Upper lobe of left lung (tissue), 6 donors: ENCODE measurements around the gene MYOM3. TPM values are rescaled to one million over a fixed set of nuclear protein-coding genes. Genes with fewer than 3 reads are reported as not detected.

ENCODE experiments used
- ATAC-seq, 2 donors: fragments of 200-7000 bp; cut with Tn5 transposase; one replicate each; pipeline ENCODE4 v1.9.1; 2022; ENCODE audit warnings: mild to moderate bottlenecking in 2 of 2, moderate library complexity in 2 of 2; ENCODE audit not compliant: low FRiP score in 2 of 2
- DNase-seq, 2 donors: peaks; one replicate each; pipeline ENCODE4 v3.0.0-alpha.2; 2019 to 2020
- H3K27ac ChIP-seq, 4 donors: fragments of 200-600 bp; sonication (generic); one replicate each; pipeline ENCODE4 v1.5.1; 2016 to 2019
- H3K27me3 ChIP-seq, 4 donors: fragments of 200-600 bp; sonication (generic); one replicate each; pipeline ENCODE4 v1.5.1; 2017 to 2019
- H3K36me3 ChIP-seq, 4 donors: fragments of 200-600 bp; sonication (generic); one replicate each; pipeline ENCODE4 v1.5.1; 2016 to 2019
- H3K4me1 ChIP-seq, 4 donors: fragments of 200-600 bp; sonication (generic); one replicate each; pipeline ENCODE4 v1.5.1; 2018 to 2019
- H3K4me3 ChIP-seq, 4 donors: fragments of 200-600 bp; sonication (generic); one replicate each; pipeline ENCODE4 v1.5.1; 2017 to 2019; ENCODE audit warnings: mild to moderate bottlenecking in 2 of 4, moderate library complexity in 1 of 4
- H3K9me3 ChIP-seq, 4 donors: fragments of 200-600 bp; sonication (generic); one replicate each; pipeline ENCODE4 v1.5.1; 2018 to 2019
- EP300 ChIP-seq, 4 donors: sonication (generic); formaldehyde crosslinking; IDR thresholded peaks; one replicate each; pipeline ENCODE4 v1.5.1; 2017; ENCODE audit warnings: antibody characterized with exemption in 4 of 4, control low read depth in 2 of 4
- POLR2A ChIP-seq, 4 donors: fragments of 450-650 bp; IDR thresholded peaks; one replicate each; pipeline ENCODE4 v1.5.1; 2016 to 2017; ENCODE audit warnings: antibody characterized with exemption in 4 of 4, mild to moderate bottlenecking in 2 of 4
- POLR2AphosphoS5 ChIP-seq, 2 donors: sonication (generic); formaldehyde crosslinking; IDR thresholded peaks; one replicate each; pipeline ENCODE4 v1.5.1; 2017; ENCODE audit warnings: antibody characterized with exemption in 2 of 2
- WGBS, 2 donors: methylation state at CpG; one replicate each; pipeline ENCODE4 v1.1.5; 2017 to 2018; 5-methylcytosine and 5-hydroxymethylcytosine counted together
- total RNA-seq, 6 donors: library from RNA; depleted of rRNA in 4 of 6; stranded (reverse); fragments of >200 nt in 4 of 6; gene quantifications; one replicate each; pipeline versions ENCODE4 v1.1.0 to v1.2.1, GENCODE V29; 2016 to 2021
- TF ChIP-seq, protein P1 (sequence below), 6 experiments: fragments of 450-650 bp in 4 of 6; fragments of 200-600 bp in 2 of 6; sonication (generic) in 2 of 6; IDR thresholded peaks; one replicate each; pipeline ENCODE4 v1.5.1; 2016 to 2019; ENCODE audit warnings: antibody characterized with exemption in 6 of 6
- donor health status: DM: no; HTN: no; CAD: no; lungs with moderate emphysema.
- donor health status: DM: no; HTN: yes; CAD: no; lungs with severe emphysema.

MYOM3 gene
- total RNA-seq, 6 donors from 2014 or later = 0.11 to 0.20 (median 0.15) TPM; not detected in 3

DNA sequence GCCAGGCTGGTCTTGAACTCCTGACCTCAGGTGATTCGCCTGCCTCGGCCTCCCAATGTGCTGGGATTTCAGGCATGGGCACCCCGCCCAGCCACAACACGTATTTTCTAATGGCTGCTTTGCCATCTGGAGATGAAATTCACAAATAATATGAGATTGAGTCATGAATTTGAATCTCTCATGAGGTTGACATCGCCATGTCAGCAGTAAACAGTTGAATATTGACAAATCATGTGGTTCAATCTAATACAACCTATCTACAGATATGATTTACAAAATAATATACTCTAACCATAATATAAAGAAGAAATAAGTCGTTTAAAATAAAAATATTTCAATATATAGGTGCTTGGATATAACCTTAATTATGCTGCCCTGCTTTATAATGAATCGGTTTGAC, 42.1 kb downstream of the MYOM3 start:
- Histone ChIP-seq H3K4me1 (peaks cover 0 to 7% (median 2%) of the 10 kb centered on the region in 4 donors), H3K27me3 (no peaks in the 10 kb centered on the region), H3K36me3 (no peaks in the 10 kb centered on the region), H3K27ac (no peak overlapping the region), H3K4me3 (no peak overlapping the region), H3K9me3 (no peaks in the 10 kb centered on the region)
- TF ChIP-seq, protein P1, sequence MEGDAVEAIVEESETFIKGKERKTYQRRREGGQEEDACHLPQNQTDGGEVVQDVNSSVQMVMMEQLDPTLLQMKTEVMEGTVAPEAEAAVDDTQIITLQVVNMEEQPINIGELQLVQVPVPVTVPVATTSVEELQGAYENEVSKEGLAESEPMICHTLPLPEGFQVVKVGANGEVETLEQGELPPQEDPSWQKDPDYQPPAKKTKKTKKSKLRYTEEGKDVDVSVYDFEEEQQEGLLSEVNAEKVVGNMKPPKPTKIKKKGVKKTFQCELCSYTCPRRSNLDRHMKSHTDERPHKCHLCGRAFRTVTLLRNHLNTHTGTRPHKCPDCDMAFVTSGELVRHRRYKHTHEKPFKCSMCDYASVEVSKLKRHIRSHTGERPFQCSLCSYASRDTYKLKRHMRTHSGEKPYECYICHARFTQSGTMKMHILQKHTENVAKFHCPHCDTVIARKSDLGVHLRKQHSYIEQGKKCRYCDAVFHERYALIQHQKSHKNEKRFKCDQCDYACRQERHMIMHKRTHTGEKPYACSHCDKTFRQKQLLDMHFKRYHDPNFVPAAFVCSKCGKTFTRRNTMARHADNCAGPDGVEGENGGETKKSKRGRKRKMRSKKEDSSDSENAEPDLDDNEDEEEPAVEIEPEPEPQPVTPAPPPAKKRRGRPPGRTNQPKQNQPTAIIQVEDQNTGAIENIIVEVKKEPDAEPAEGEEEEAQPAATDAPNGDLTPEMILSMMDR (IDR thresholded peaks at IDR 0.05) = no peak
- TF ChIP-seq POLR2A (IDR thresholded peaks at IDR 0.05) (no peak), POLR2AphosphoS5 (IDR thresholded peaks at IDR 0.05) (no peak), EP300 (IDR thresholded peaks at IDR 0.05) (no peak)
- DNase-seq (no peak), ATAC-seq (no peak)
- 68 to 75% methylated on average over 7 of the region's 7 CpGs for WGBS, 2 donors

DNA sequence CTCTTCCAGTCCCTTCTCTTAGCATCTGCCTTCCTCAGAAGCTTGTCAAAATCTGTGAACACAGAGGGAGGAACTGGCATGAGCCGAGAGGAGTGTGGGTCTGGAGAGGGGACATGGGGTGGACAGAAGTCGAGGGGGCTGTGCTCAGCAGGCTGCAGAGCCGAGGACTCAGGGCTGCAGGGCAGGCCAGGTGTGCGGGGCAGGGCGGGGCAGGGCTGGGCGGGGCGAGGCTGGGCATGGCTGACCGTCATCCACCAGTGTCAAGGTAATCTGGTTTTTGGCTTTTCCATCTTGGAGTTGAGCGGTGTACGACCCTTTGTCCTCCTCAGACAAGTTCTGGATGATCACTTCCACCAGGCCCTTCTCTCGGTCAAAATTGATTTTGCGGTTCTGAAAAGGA, 44.0 kb downstream of the MYOM3 start:
- no peaks in the 10 kb centered on the region for H3K9me3 ChIP-seq
- no peaks in the 10 kb centered on the region for H3K36me3 ChIP-seq
- TF ChIP-seq, protein P1 (IDR thresholded peaks at IDR 0.05) = no peak
- TF ChIP-seq POLR2A (IDR thresholded peaks at IDR 0.05) = no peak
- no peak for TF ChIP-seq EP300 (IDR thresholded peaks at IDR 0.05)
- TF ChIP-seq POLR2AphosphoS5 (IDR thresholded peaks at IDR 0.05) = no peak
- ATAC-seq (no peak), DNase-seq (no peak)
- WGBS, 2 donors = 86 to 90% methylated on average over 7 to 12 of the region's 12 CpGs
- no peak overlapping the region for H3K4me3 ChIP-seq
- H3K4me1 ChIP-seq = peaks cover 0 to 7% (median 2%) of the 10 kb centered on the region in 4 donors
- no peak overlapping the region for H3K27ac ChIP-seq
- H3K27me3 ChIP-seq = no peaks in the 10 kb centered on the region

DNA sequence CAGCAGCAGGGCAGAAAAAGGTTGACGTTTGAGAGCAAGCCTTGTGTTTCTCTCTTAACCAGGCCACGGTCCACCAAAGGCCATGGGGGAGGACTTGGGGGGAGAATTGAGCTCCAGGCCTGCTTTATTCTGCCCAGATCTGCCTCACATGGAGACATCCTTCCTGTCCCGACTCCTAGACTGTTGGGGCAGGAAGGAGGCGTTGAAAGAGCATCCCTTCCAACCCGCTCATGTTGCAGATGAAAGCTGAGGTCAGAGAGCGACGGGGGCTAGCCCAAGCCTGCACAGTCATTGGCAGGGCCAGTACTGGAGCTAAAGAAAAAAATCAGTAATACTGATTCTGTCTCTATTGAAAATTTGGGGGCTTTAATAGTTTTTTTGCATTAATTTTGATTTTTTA, 46.6 kb downstream of the MYOM3 start:
- Histone ChIP-seq H3K27ac (no peak overlapping the region), H3K27me3 (no peaks in the 10 kb centered on the region), H3K4me1 (no peaks in the 10 kb centered on the region), H3K4me3 (no peak overlapping the region), H3K9me3 (no peaks in the 10 kb centered on the region), H3K36me3 (no peaks in the 10 kb centered on the region)
- 52 to 75% methylated on average over 7 of the region's 7 CpGs for WGBS, 2 donors
- DNase-seq (no peak), ATAC-seq (no peak)
- TF ChIP-seq POLR2A (IDR thresholded peaks at IDR 0.05) (no peak), EP300 (IDR thresholded peaks at IDR 0.05) (no peak), POLR2AphosphoS5 (IDR thresholded peaks at IDR 0.05) (no peak)
- TF ChIP-seq, protein P1 (IDR thresholded peaks at IDR 0.05) = no peak

DNA sequence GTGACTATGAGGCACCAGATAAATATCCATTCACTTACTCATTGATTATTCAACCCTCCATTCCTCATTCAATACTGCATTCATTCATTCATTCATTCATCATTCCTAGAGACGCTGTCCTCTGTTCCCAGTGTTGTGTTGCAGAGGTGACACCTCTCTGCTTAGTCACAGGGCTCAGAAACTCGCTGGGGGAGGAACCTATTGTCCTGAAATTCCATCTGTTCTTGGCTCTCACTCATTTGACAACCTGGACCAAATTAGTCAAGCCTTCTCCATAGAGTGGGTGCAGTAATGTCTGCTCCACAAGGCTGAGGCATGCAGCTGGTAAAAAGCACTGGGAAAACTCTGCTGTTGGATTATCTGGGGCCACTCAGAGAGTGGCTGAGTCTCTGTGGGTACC, 49.7 kb downstream of the MYOM3 start:
- H3K4me3 ChIP-seq = no peak overlapping the region
- H3K27me3 ChIP-seq = no peaks in the 10 kb centered on the region
- no peaks in the 10 kb centered on the region for H3K9me3 ChIP-seq
- ATAC-seq = no peak
- 68 to 89% methylated on average over 2 of the region's 2 CpGs for WGBS, 2 donors
- no peaks in the 10 kb centered on the region for H3K4me1 ChIP-seq
- H3K36me3 ChIP-seq = no peaks in the 10 kb centered on the region
- TF ChIP-seq, protein P1 (IDR thresholded peaks at IDR 0.05) = no peak
- TF ChIP-seq POLR2AphosphoS5 (IDR thresholded peaks at IDR 0.05) (no peak), EP300 (IDR thresholded peaks at IDR 0.05) (no peak), POLR2A (IDR thresholded peaks at IDR 0.05) (no peak)
- no peak for DNase-seq
- no peak overlapping the region for H3K27ac ChIP-seq

DNA sequence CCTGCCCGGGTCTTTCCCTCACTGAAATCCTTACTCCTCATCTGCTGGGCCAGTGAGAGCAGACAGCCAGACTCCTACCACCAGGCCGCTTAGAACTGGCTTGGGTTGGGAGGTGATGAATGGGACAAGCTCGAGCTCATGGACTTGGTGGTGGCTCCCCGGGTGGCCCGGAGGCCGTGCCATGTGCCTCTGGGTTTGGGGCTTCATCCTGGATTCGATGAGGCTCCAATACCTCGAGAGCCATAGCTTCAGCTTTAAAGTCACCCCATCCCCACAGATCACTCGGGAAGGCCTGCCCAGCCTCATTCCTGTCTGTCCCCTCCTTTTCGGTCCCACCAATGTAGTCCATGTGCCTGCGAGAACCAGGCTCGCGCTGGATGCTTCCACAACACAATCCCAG, 51.5 kb downstream of the MYOM3 start:
- H3K27ac ChIP-seq = no peak overlapping the region
- no peaks in the 10 kb centered on the region for H3K27me3 ChIP-seq
- WGBS, 2 donors = 85 to 89% methylated on average over 7 to 13 of the region's 13 CpGs
- DNase-seq (no peak), ATAC-seq (no peak)
- no peaks in the 10 kb centered on the region for H3K36me3 ChIP-seq
- TF ChIP-seq POLR2A (IDR thresholded peaks at IDR 0.05) (no peak), POLR2AphosphoS5 (IDR thresholded peaks at IDR 0.05) (no peak), EP300 (IDR thresholded peaks at IDR 0.05) (no peak)
- TF ChIP-seq, protein P1 (IDR thresholded peaks at IDR 0.05) = no peak
- H3K4me3 ChIP-seq = no peak overlapping the region
- H3K4me1 ChIP-seq = no peaks in the 10 kb centered on the region
- no peaks in the 10 kb centered on the region for H3K9me3 ChIP-seq
